Common myeloid progenitor, CD34-positive (primary cell): ENCODE measurements around the gene ZNF740.
A peak's percentile ranks its signal among the peaks of the same experiment; 100 is the strongest.

Experiments
- CTCF ChIA-PET: fragments of 350-600 bp; sonication (Branson Sonifier 250); formaldehyde crosslinking; loops from one replicate; lab custom pipeline; 2021; ENCODE audit warnings: antibody characterized with exemption; lab: Charles Lee
- POLR2A ChIA-PET: fragments of 350-600 bp; sonication (Branson Sonifier 250); formaldehyde crosslinking; loops from one replicate; lab custom pipeline; 2021; ENCODE audit warnings: antibody characterized with exemption; lab: Charles Lee
- DNase-seq, 3 donors: peaks; one replicate each; pipeline versions ENCODE4 v3.0.0 to v3.0.0-alpha.2; 2013
- H3K27ac ChIP-seq, 2 experiments: 1 replicate in 1 of 2; 2 replicates in 1 of 2; pipeline ENCODE4 v1.7.0; 2013; ENCODE audit warnings: inconsistent platforms in 2 of 2, low read length in 2 of 2, mild to moderate bottlenecking in 2 of 2, low read depth in 1 of 2, moderate library complexity in 1 of 2; ENCODE audit not compliant: severe bottlenecking in 2 of 2, insufficient read depth in 1 of 2, poor library complexity in 1 of 2
- H3K27me3 ChIP-seq, 5 experiments: replicated peaks in 2 of 5; 1 replicate in 3 of 5; 2 replicates in 2 of 5; pipeline versions ENCODE4 v1.6.1 to v1.7.0; 2013; ENCODE audit warnings: low read length in 4 of 5, mild to moderate bottlenecking in 2 of 5, moderate library complexity in 2 of 5, inconsistent platforms in 1 of 5; ENCODE audit not compliant: insufficient read depth in 5 of 5, control insufficient read depth in 4 of 5
- H3K36me3 ChIP-seq, 4 experiments: 1 replicate in 2 of 4; 2 replicates in 2 of 4; pipeline versions ENCODE4 v1.6.1 to v1.7.0; 2013; ENCODE audit warnings: low read length in 3 of 4, control low read depth in 1 of 4, mild to moderate bottlenecking in 1 of 4; ENCODE audit not compliant: control insufficient read depth in 4 of 4, insufficient read depth in 4 of 4
- H3K4me1 ChIP-seq, 4 experiments: 1 replicate in 3 of 4; 2 replicates in 1 of 4; pipeline versions ENCODE4 v1.6.1 to v1.7.1; 2013; ENCODE audit warnings: low read length in 3 of 4, mild to moderate bottlenecking in 3 of 4, control low read depth in 1 of 4, inconsistent platforms in 1 of 4, moderate library complexity in 1 of 4; ENCODE audit not compliant: control insufficient read depth in 4 of 4, insufficient read depth in 4 of 4; ENCODE audit errors: control extremely low read depth in 1 of 4
- H3K4me3 ChIP-seq, 7 experiments: 1 replicate in 4 of 7; 2 replicates in 3 of 7; pipeline versions ENCODE4 v1.5.1 to v1.7.0; 2013; ENCODE audit warnings: mild to moderate bottlenecking in 7 of 7, low read length in 6 of 7, moderate library complexity in 6 of 7, inconsistent platforms in 2 of 7, low read depth in 2 of 7, control low read depth in 1 of 7; ENCODE audit not compliant: insufficient read depth in 4 of 7, control insufficient read depth in 1 of 7; ENCODE audit errors: extremely low read depth in 1 of 7
- H3K9me3 ChIP-seq, 5 experiments: 1 replicate in 4 of 5; 2 replicates in 1 of 5; pipeline versions ENCODE4 v1.6.1 to v1.7.1; 2013; ENCODE audit warnings: low read length in 4 of 5, mild to moderate bottlenecking in 2 of 5, inconsistent platforms in 1 of 5, low read depth in 1 of 5, moderate library complexity in 1 of 5; ENCODE audit not compliant: control insufficient read depth in 4 of 5, insufficient read depth in 2 of 5; ENCODE audit errors: control extremely low read depth in 1 of 5
- WGBS: methylation state at CpG from one replicate; pipeline ENCODE4 v1.1.5; 2013; ENCODE audit not compliant: insufficient coverage; 5-methylcytosine and 5-hydroxymethylcytosine counted together

The ZNF740 gene

GRCh38 chr12:53197011-53197640, 16.6 kb downstream of the ZNF740 start:
- CTCF ChIA-PET, result interaction anchor here (0.8 to 12.3 kb wide), 27 partner anchors 9 to 169 kb away, joined by 3 to 160 read pairs (median 5); partner anchors contain the start of genes AAAS, CSAD, ITGB7 and SOAT2
- H3K36me3 ChIP-seq, result peaks cover 0 to 15% (median 2%) of the 10 kb centered on the region in 4 experiments
- H3K27me3 ChIP-seq, result no peaks in the 10 kb centered on the region
- DNase-seq, result no peak
- H3K4me3 ChIP-seq, result peak overlapping the region in 2 of 7 experiments; percentile 43 to 66
- POLR2A ChIA-PET, result interaction anchor here (0.7 to 2.4 kb wide), 3 partner anchors 38 to 150 kb away, joined by 3 to 6 read pairs (median 3); no protein-coding TSS in a partner anchor
- H3K9me3 ChIP-seq, result no peaks in the 10 kb centered on the region
- WGBS, result 85% methylated on average over 17 of the region's 19 CpGs
- H3K4me1 ChIP-seq, result peaks cover 9 to 43% (median 39%) of the 10 kb centered on the region in 4 experiments
- H3K27ac ChIP-seq, result no peak overlapping the region

GRCh38 chr12:53198486-53199110, 18.1 kb downstream of the ZNF740 start:
- 17% methylated on average over 4 of the region's 5 CpGs for WGBS
- no peak overlapping the region for H3K27ac ChIP-seq
- H3K36me3 ChIP-seq, result peaks cover 0 to 5% (median 0%) of the 10 kb centered on the region in 4 experiments
- H3K27me3 ChIP-seq, result no peaks in the 10 kb centered on the region
- peak overlapping the region in 3 of 7 experiments; percentile 20 to 43 (median 20) for H3K4me3 ChIP-seq
- no peaks in the 10 kb centered on the region for H3K9me3 ChIP-seq
- peaks cover 9 to 43% (median 39%) of the 10 kb centered on the region in 4 experiments for H3K4me1 ChIP-seq
- peak in 2 of 3 donors; percentile 47 to 65 for DNase-seq
- ChIA-PET CTCF (interaction anchor here (0.7 to 12.3 kb wide), 23 partner anchors 11 to 160 kb away, joined by 3 to 160 read pairs (median 6); partner anchors contain the start of genes AAAS, CSAD, ITGB7 and SOAT2), POLR2A (interaction anchor here (1.4 to 2.4 kb wide), 2 partner anchors 39 to 151 kb away, joined by 3 to 6 read pairs; no protein-coding TSS in a partner anchor)

- Histone ChIP-seq H3K4me3 (no peak overlapping the region), H3K27ac (no peak overlapping the region), H3K9me3 (no peaks in the 10 kb centered on the region), H3K36me3 (peaks cover 0 to 5% (median 0%) of the 10 kb centered on the region in 4 experiments), H3K27me3 (no peaks in the 10 kb centered on the region), H3K4me1 (peaks cover 9 to 43% (median 39%) of the 10 kb centered on the region in 4 experiments)
- WGBS, result 100% methylated on average over 2 of the region's 3 CpGs
- ChIA-PET CTCF (interaction anchor here (0.9 to 12.3 kb wide), 12 partner anchors 12 to 134 kb away, joined by 3 to 160 read pairs (median 7); partner anchors contain the start of genes ITGB7, SOAT2 and ZNF740), POLR2A (no interaction called here)
- no peak for DNase-seq
Observed at GRCh38 chr12:53199700-53200099, 19.2 kb downstream of the ZNF740 start.

GRCh38 chr12:53200107-53200457, 19.6 kb downstream of the ZNF740 start:
- Histone ChIP-seq H3K36me3 (peaks cover 0 to 5% (median 0%) of the 10 kb centered on the region in 4 experiments), H3K4me1 (peaks cover 9 to 44% (median 39%) of the 10 kb centered on the region in 4 experiments), H3K9me3 (no peaks in the 10 kb centered on the region), H3K4me3 (no peak overlapping the region), H3K27ac (no peak overlapping the region), H3K27me3 (no peaks in the 10 kb centered on the region)
- no peak for DNase-seq
- ChIA-PET CTCF (interaction anchor here (1.0 to 12.3 kb wide), 8 partner anchors 11 to 93 kb away, joined by 3 to 160 read pairs (median 5); partner anchors contain the start of genes ITGB7 and ZNF740), POLR2A (no interaction called here)
- WGBS, result 100% methylated on average over 2 of the region's 2 CpGs

- WGBS, result 46% methylated on average over 10 of the region's 10 CpGs
- ChIA-PET CTCF (interaction anchor here (1.0 to 12.3 kb wide), 8 partner anchors 11 to 98 kb away, joined by 3 to 160 read pairs (median 3); partner anchors contain the start of gene ITGB7), POLR2A (no interaction called here)
- DNase-seq, result peak in 2 of 3 donors; percentile 40 to 57
- Histone ChIP-seq H3K4me1 (peaks cover 9 to 47% (median 39%) of the 10 kb centered on the region in 4 experiments), H3K4me3 (no peak overlapping the region), H3K27me3 (no peaks in the 10 kb centered on the region), H3K9me3 (no peaks in the 10 kb centered on the region), H3K27ac (peak overlapping the region in 1 of 2 experiments; percentile 49), H3K36me3 (peaks cover 0 to 5% (median 0%) of the 10 kb centered on the region in 4 experiments)
Observed at GRCh38 chr12:53200458-53201176, 20.1 kb downstream of the ZNF740 start.

- peaks cover 0 to 5% (median 0%) of the 10 kb centered on the region in 4 experiments for H3K36me3 ChIP-seq
- H3K27me3 ChIP-seq, result no peaks in the 10 kb centered on the region
- no peak for DNase-seq
- no peaks in the 10 kb centered on the region for H3K9me3 ChIP-seq
- WGBS, result 70% methylated on average over 1 of the region's 1 CpG
- CTCF ChIA-PET, result interaction anchor here (1.0 to 12.3 kb wide), 6 partner anchors 10 to 97 kb away, joined by 3 to 160 read pairs (median 3); partner anchors contain the start of gene ITGB7
- no peak overlapping the region for H3K4me3 ChIP-seq
- peaks cover 9 to 52% (median 40%) of the 10 kb centered on the region in 4 experiments for H3K4me1 ChIP-seq
- POLR2A ChIA-PET, result no interaction called here
- H3K27ac ChIP-seq, result peak overlapping the region in 1 of 2 experiments; percentile 49
Observed at GRCh38 chr12:53201177-53201541, 20.6 kb downstream of the ZNF740 start.
